Vagina (tissue), 2 donors: ENCODE results near the gene CADPS2. TPM values are rescaled to one million over a fixed set of nuclear protein-coding genes. Genes with fewer than 3 reads are reported as not detected.

Experiments used
- DNase-seq, 2 donors: peaks; one replicate each; pipeline ENCODE4 v3.0.0-alpha.2; 2017; ENCODE audit errors: extremely low spot score in 2 of 2
- H3K27ac ChIP-seq: fragments of 200-600 bp; sonication (generic); one replicate; pipeline ENCODE4 v1.5.1; 2019
- H3K27me3 ChIP-seq: fragments of 200-600 bp; sonication (generic); one replicate; pipeline ENCODE4 v1.5.1; 2019
- H3K36me3 ChIP-seq, 2 donors: fragments of 200-600 bp; sonication (generic); one replicate each; pipeline ENCODE4 v1.5.1; 2017 to 2019
- H3K4me1 ChIP-seq: fragments of 200-600 bp; sonication (generic); one replicate; pipeline ENCODE4 v1.5.1; 2019
- H3K4me3 ChIP-seq, 2 donors: fragments of 200-600 bp; sonication (generic); 1 replicate in 1 of 2; 2 replicates in 1 of 2; pipeline ENCODE4 v1.5.1; 2016 to 2019
- H3K9me3 ChIP-seq: fragments of 200-600 bp; sonication (generic); one replicate; pipeline ENCODE4 v1.5.1; 2019
- CTCF ChIP-seq, 3 experiments: fragments of 450-650 bp in 2 of 3; fragments of 200-600 bp in 1 of 3; sonication (generic) in 1 of 3; IDR thresholded peaks; one replicate each; pipeline ENCODE4 v1.5.1; 2017 to 2019; ENCODE audit warnings: antibody characterized with exemption in 3 of 3, mild to moderate bottlenecking in 2 of 3, moderate library complexity in 2 of 3
- POLR2A ChIP-seq, 2 donors: fragments of 450-650 bp; IDR thresholded peaks; one replicate each; pipeline ENCODE4 v1.6.1; 2017; ENCODE audit warnings: antibody characterized with exemption in 2 of 2, mild to moderate bottlenecking in 2 of 2, moderate library complexity in 2 of 2
- POLR2AphosphoS5 ChIP-seq, 2 donors: sonication (generic); formaldehyde crosslinking; IDR thresholded peaks; one replicate each; pipeline ENCODE4 v1.9.0; 2017; ENCODE audit warnings: antibody characterized with exemption in 2 of 2, mild to moderate bottlenecking in 2 of 2, low read depth in 1 of 2; ENCODE audit not compliant: insufficient read depth in 1 of 2
- intact Hi-C: fragments of 100-400 bp; cut with DNase I; formaldehyde crosslinking; loops from one replicate; pipeline ENCODE4 v1.15.1; 2023
- total RNA-seq: library from RNA; depleted of rRNA; stranded (reverse); fragments of >200 nt; gene quantifications from one replicate; pipeline ENCODE4 v1.2.3, GENCODE V29; 2016

Gene CADPS2
- total RNA-seq, 1 donor from 2014 or later: 25.5 TPM

GRCh38 chr7:122833888-122834570 is 52.2 kb downstream of the CADPS2 start:
- H3K36me3 ChIP-seq: no peaks in the 10 kb centered on the region
- no peaks in the 10 kb centered on the region for H3K4me1 ChIP-seq
- intact Hi-C loops: no loop called here
- no peaks in the 10 kb centered on the region for H3K9me3 ChIP-seq
- TF ChIP-seq CTCF (IDR thresholded peaks at IDR 0.05) (no peak), POLR2A (IDR thresholded peaks at IDR 0.05) (no peak)
- H3K27ac ChIP-seq: no peak overlapping the region
- no peak overlapping the region for H3K4me3 ChIP-seq
- DNase-seq: no peak
- no peaks in the 10 kb centered on the region for H3K27me3 ChIP-seq

- Histone ChIP-seq H3K4me1 (no peaks in the 10 kb centered on the region), H3K36me3 (no peaks in the 10 kb centered on the region), H3K27ac (no peak overlapping the region), H3K4me3 (no peak overlapping the region), H3K9me3 (no peaks in the 10 kb centered on the region), H3K27me3 (no peaks in the 10 kb centered on the region)
- intact Hi-C loops: no loop called here
- no peak for DNase-seq
- TF ChIP-seq CTCF (IDR thresholded peaks at IDR 0.05): no peak
- no peak for TF ChIP-seq POLR2AphosphoS5 (IDR thresholded peaks at IDR 0.05; ENCODE audit: insufficient read depth in 1 of 2, low read depth in 1 of 2)
- no peak for TF ChIP-seq POLR2A (IDR thresholded peaks at IDR 0.05)
Measured at GRCh38 chr7:122831436-122831835, 54.8 kb downstream of the CADPS2 start.

DNA sequence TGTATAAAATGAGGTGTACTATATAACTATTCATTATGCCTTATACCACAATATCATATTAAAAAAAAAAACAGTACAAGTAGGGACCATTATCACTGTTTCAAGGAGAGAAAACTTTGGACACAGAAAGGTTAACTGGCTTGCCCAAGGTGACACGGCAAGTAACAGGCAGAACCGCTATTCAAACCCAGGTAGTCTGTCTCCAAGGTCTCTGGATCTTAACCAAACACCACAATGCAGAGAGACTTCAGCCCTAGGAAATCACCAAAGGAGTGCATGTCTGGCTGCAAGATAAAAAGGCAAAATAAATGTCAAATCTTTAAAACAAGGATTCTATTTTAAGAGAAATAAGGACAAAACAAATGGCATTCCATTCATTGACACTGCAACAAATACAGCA is 56.3 kb downstream of the CADPS2 start:
- Histone ChIP-seq H3K27me3 (no peaks in the 10 kb centered on the region), H3K4me3 (no peak overlapping the region), H3K4me1 (no peaks in the 10 kb centered on the region), H3K27ac (no peak overlapping the region), H3K36me3 (no peaks in the 10 kb centered on the region), H3K9me3 (no peaks in the 10 kb centered on the region)
- intact Hi-C loops: no loop called here
- no peak for TF ChIP-seq POLR2A (IDR thresholded peaks at IDR 0.05)
- no peak for TF ChIP-seq CTCF (IDR thresholded peaks at IDR 0.05)
- no peak for TF ChIP-seq POLR2AphosphoS5 (IDR thresholded peaks at IDR 0.05; ENCODE audit: insufficient read depth in 1 of 2, low read depth in 1 of 2)
- DNase-seq: no peak

DNA sequence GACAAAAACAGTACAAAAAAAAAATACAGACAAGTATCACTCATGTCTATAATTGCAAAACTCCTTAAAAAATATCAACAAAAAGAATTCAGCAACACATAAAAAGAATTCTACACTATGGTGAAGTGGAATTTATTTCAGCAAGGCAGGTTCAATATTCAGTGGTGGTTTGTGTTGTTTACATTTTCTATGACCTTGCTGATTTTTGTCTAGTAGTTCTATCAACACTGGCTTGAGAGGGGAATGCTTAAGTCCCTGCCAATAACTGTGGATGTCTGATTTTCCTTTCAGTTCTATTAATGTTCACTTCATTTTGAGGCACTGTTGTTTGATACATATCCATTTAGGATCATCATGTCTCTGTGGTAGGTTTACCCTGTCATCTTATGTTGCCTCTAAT is 58.5 kb downstream of the CADPS2 start:
- Histone ChIP-seq H3K4me3 (no peak overlapping the region), H3K4me1 (no peaks in the 10 kb centered on the region), H3K27ac (no peak overlapping the region), H3K9me3 (no peaks in the 10 kb centered on the region), H3K36me3 (no peaks in the 10 kb centered on the region), H3K27me3 (no peaks in the 10 kb centered on the region)
- intact Hi-C loops: no loop called here
- no peak for DNase-seq
- TF ChIP-seq POLR2A (IDR thresholded peaks at IDR 0.05) (no peak), POLR2AphosphoS5 (IDR thresholded peaks at IDR 0.05; ENCODE audit: insufficient read depth in 1 of 2, low read depth in 1 of 2) (no peak), CTCF (IDR thresholded peaks at IDR 0.05) (no peak)

DNA sequence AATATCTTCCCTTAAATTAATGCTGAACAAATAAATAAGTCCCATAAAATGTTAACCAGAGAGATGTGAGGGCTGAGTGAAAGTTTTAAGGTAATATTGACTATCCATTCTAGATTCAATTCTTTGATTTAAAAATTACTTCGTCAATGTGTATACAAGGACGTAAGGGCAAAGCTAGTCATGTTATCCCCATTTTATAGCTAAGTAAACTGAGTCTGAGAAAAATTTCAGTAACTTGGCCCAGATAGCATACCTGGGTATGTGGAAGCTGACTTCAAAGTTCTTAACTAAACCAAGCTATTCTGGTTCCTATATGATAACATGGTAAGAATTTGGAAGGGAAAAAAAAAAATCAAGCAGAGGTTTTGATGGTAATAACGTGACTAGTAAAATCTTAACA is 72.4 kb downstream of the CADPS2 start:
- Histone ChIP-seq H3K4me3 (no peak overlapping the region), H3K4me1 (no peaks in the 10 kb centered on the region), H3K9me3 (no peaks in the 10 kb centered on the region), H3K27me3 (no peaks in the 10 kb centered on the region), H3K36me3 (no peaks in the 10 kb centered on the region), H3K27ac (no peak overlapping the region)
- TF ChIP-seq POLR2A (IDR thresholded peaks at IDR 0.05) (no peak), POLR2AphosphoS5 (IDR thresholded peaks at IDR 0.05; ENCODE audit: insufficient read depth in 1 of 2, low read depth in 1 of 2) (no peak), CTCF (IDR thresholded peaks at IDR 0.05) (no peak)
- DNase-seq: no peak
- intact Hi-C loops: no loop called here
